HG02610 (cell line): ENCODE data around the gene FAM227A.
"Not testable (repeated sequence)": the region's sequence is repeated elsewhere in the genome, so short reads cannot be mapped to it uniquely, and the experiment has no call there.

Source experiments
- ATAC-seq: cut with Tn5 transposase; IDR thresholded peaks from one replicate; pipeline ENCODE4 v1.9.1; 2021; ENCODE audit warnings: mild to moderate bottlenecking, moderate library complexity; ENCODE audit not compliant: unreplicated experiment

The FAM227A gene

DNA sequence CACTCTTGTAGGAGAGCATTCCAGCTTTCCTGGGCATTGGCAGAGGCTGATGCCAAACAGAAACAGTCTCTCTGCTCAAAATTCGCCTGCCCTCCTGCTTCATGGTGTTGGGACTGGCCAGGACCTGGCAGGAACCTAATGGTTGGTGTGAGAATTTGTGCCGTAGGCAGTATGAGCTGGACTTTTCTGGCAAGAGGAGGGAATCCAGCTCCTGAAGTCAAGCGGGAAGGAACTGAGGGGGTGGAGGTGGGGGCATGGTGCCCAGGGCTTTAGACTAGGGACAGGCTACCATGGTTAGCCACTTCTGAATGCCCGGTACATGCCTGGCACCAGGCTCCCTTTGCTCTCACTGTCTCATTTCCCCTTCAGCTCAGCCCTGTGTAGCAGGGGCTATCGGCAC is 18.7 kb upstream of the FAM227A start:
- ATAC-seq, result no peak

DNA sequence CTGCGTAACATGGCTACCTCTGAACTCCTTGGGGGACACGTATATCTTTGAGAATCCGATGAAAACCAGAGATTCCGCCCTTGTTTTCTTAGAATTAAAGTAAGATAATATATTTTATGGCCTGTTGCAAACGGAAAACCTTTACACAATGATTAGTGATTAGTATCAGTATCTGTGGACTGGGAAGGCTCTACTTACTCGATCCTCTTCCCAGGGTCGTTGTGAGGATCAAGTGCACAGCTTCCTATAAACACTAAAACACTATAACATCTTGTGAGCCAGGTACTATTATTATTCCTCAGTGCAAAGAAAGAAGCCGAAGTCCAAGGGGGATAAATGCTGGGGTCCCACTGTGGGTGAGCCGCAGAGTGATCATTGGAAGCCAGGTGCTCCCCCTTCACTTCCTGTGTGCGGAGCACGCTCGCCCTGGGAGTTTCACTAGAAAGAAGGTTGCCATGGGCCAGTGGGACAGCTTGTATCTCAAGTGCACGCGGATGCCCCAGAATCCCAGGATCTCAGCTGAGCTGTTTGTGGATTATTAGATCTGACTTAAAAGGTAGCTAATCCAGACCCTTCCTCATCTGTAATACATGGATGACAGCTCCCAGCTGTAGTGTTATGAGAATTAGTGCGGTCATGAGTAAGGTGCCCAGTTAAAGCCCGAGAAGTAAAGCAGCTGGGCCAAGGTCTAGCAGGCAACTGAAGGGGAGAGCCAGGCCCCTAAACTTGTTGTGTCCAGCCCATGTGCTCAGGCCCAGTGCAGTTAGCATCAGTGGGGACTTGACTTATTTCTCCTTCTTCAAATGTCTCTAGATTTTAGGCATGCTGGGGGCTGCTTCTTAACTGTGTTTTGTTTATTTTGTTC is 1.1 kb upstream of the FAM227A start:
- ATAC-seq, result peak; percentile 36

DNA sequence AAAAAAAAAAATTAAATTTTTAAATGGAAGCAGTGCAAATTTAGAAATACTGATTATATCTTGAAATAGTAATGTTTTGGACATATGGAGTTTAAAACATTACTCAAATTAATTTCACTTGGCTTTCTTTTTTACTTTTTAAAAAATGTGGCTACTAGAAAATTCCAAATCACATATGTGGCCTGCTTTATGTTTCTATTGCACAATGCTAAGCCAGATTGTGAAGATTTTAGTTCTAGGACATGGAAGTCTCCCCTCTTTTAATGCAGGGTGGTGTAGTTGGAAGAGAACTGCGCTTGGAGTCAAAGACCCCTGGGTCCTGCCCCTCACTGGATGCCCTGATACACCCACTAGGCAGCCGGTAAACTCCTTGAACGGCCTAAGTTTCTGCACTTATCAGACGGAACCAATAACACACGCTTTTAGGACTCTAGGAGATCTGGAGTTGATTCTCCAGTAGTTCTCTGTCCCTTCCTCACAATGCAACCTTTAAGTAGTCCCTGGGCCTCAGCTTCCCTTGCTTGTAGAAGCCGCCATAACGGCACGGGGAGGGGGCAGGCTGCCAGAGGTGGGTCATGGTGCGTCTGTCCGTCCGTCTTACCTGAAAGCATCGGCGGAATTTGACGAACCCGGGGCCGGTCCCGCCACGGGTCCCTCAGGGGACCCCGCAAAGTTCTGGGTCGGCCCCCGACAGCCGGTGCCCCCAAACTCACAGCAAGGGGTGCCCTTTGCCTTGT is 505 bp downstream of the FAM227A start:
- no peak for ATAC-seq

GRCh38 chr22:38653741-38654140 is 2.5 kb downstream of the FAM227A start:
- ATAC-seq, result no peak

GRCh38 chr22:38652859-38653258 is 3.3 kb downstream of the FAM227A start:
- no peak for ATAC-seq

DNA sequence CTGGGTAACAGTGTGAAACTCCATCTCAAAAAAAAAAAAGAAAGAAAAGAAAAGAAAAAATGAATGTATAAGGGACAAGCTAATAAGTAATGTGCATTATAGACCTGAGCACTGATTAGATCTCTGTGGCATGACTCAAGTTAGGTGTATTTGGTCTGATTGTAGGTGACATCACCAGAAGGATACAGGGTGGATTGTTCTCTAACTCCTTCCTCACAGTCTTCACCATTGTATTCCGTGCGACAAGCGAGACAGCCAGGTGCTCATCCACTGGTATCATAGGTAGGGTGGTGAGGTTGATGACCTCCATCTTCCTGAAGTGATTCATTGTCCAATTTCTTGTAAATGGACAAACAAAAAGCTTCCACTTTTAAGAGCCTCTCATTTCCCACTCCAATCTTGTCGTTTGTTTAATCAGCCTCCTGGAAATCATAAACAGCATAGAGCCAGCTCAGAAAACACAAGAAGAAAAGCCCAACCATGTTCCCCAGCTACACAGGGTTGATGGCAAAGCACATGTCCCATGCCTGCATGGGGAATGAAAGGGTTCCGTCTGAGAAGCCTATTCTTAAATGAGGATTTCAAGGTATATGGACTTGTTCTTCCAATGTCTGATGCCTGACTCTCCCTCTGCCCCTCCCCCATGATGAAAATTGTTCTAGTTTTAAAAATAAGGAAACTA is 6.2 kb downstream of the FAM227A start:
- ATAC-seq, result no peak

- no peak for ATAC-seq
Measured at GRCh38 chr22:38645430-38645829, 10.8 kb downstream of the FAM227A start.

- ATAC-seq, result not testable (repeated sequence)
Measured at GRCh38 chr22:38644245-38644644, 11.9 kb downstream of the FAM227A start.

- no peak for ATAC-seq
Measured at GRCh38 chr22:38641476-38642040, 14.6 kb downstream of the FAM227A start.

GRCh38 chr22:38638728-38639127 is 17.5 kb downstream of the FAM227A start:
- ATAC-seq, result no peak

GRCh38 chr22:38638216-38638615 is 18.0 kb downstream of the FAM227A start:
- no peak for ATAC-seq

DNA sequence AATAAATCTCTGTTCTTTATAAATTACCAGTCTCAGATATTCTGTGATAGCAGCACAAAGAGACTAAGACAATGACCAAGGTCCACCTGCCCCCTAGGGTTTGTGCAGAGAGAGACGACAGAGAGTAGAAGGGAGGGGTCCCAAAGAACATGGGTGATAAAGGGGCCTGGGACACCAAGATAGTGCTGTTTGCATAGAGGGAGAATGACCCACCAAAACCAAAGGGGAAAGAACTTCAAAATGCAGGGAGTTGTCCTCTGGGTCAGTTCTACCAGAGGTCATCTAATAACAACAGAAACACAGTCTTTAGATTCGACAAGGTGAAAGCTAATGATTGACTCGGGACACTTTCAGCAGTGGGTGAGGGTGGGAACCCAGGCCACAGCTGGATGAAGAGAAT is 23.7 kb downstream of the FAM227A start:
- no peak for ATAC-seq

DNA sequence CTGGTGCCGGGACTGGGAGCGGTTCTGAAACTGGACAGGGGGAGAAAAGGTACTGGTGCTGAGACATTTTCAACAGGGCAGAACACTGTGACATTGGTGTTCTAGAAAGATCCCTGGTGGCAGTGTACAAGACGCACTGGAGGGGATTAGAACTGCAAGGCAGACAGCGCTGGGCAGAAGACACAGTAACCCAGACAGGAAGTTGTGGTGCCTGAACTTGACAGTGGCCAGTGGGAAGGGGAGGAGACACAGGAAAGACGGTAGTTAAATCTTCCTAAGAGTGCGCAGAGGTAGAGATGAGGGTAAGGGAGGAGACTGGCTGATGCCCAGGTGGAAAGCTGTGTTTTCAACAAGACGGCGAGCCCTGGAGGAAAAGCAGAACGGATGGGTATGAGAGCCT is 24.5 kb downstream of the FAM227A start:
- no peak for ATAC-seq

GRCh38 chr22:38629108-38629507 is 27.1 kb downstream of the FAM227A start:
- ATAC-seq, result no peak

GRCh38 chr22:38628444-38628843 is 27.7 kb downstream of the FAM227A start:
- no peak for ATAC-seq

DNA sequence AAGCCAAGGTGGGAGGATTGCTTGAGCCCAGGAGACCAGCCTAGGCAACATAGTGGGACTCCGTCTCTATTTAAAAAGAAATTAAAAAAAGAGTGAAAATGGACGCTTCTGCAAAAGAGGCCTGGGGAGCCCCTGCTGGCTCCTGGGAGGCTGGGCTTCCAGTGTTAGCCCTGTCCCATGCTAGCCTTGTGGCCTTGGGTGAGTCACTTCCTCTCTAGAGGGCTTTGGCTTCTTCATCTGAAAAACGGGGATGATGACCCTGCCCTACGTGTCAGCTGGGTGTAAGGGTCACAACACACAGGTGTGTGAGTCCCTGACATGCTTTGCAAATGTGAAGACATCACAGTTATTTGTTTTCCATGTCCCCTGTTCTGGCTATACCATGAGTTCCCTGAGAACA is 32.8 kb downstream of the FAM227A start:
- ATAC-seq, result no peak

- no peak for ATAC-seq
Measured at GRCh38 chr22:38618682-38619081, 37.5 kb downstream of the FAM227A start.

- no peak for ATAC-seq
Measured at GRCh38 chr22:38618258-38618657, 37.9 kb downstream of the FAM227A start.

DNA sequence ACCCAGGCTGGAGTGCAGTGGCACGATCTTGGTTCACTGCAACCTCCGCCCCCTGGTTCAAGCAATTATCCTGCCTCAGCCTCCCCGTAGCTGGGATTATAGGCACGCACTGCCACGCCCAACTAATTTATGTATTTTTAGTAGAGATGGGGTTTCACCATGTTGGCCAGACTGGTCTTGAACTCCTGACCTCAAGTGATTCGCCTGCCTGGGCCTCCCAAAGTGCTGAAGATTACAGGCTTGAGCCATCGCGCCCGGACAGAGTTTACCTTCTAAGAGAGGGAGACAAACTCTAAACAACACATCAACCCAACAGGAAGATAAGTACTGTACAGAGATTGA is 41.2 kb downstream of the FAM227A start:
- not testable (repeated sequence) for ATAC-seq

GRCh38 chr22:38614332-38615063 is 41.7 kb downstream of the FAM227A start:
- no peak for ATAC-seq

GRCh38 chr22:38613588-38613987 is 42.6 kb downstream of the FAM227A start:
- no peak for ATAC-seq
